ENCODE data around the gene PLA2G4A.

Gene PLA2G4A

DNA sequence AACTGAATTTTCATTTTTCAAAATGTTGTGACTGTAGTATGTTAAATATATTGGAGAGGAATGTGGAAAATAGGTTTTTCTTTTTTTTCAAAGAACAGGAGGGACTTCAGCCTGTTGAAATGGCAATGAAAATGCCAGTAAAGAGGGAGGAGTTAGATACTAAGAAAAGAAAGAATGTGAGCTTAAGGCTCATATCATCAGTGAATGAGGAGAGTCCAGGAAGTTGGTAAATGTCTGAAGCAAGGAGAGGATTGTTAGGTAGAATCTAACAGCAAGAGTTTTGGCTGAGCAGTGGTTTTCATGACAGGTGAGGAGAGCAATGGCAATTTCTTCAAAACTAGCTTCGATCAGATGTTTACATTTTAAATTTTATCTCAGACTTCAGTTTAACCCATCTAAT is 43.0 kb downstream of the PLA2G4A start:
- DNase-seq (ENCODE audit: extremely low read depth, low read depth) = no peak
- TF ChIP-seq CTCF (IDR thresholded peaks at IDR 0.05; ENCODE audit: low read depth, low read length) = no peak

DNA sequence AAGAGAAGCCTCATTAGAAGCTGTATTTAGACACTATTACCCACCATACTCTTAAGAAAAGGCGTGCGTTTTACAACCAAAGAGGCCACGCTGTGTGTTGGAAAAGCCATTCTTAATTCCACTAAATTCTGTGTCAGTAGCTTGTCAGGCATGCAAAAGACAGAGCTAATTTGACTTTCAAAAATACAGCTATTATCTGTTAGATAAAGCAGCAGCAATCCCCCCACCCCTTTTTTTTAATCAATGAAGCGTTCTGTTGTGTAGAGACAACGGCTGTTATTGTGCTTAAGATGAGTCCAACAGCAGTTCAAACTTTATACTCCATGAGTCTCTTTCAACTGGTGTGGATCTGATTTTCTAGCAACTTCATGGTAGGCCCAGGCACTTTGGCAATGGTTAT is 43.5 kb downstream of the PLA2G4A start:
- DNase-seq (ENCODE audit: extremely low read depth, low read depth) = no peak
- TF ChIP-seq CTCF (IDR thresholded peaks at IDR 0.05; ENCODE audit: low read depth, low read length) = no peak

DNA sequence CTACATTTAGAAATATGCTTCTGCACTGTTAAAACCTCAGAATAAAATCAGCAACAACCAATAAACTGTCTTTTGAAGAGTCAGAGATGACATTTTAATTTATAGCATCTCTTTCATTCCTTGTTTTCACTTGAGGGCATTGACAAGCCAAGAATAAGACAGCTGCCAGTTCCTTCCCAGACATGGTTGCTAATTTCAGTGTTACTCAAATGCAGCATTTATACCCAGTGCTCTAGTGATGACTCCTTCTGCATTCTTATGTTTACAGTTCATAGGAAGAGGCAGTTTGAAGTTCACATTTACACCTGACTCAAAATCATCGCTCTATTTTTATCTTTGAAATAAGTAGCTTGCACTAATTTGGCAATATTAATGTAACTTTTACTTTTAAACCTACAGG is 44.9 kb downstream of the PLA2G4A start:
- no peak for DNase-seq (ENCODE audit: extremely low read depth, low read depth)
- no peak for TF ChIP-seq CTCF (IDR thresholded peaks at IDR 0.05; ENCODE audit: low read depth, low read length)

DNA sequence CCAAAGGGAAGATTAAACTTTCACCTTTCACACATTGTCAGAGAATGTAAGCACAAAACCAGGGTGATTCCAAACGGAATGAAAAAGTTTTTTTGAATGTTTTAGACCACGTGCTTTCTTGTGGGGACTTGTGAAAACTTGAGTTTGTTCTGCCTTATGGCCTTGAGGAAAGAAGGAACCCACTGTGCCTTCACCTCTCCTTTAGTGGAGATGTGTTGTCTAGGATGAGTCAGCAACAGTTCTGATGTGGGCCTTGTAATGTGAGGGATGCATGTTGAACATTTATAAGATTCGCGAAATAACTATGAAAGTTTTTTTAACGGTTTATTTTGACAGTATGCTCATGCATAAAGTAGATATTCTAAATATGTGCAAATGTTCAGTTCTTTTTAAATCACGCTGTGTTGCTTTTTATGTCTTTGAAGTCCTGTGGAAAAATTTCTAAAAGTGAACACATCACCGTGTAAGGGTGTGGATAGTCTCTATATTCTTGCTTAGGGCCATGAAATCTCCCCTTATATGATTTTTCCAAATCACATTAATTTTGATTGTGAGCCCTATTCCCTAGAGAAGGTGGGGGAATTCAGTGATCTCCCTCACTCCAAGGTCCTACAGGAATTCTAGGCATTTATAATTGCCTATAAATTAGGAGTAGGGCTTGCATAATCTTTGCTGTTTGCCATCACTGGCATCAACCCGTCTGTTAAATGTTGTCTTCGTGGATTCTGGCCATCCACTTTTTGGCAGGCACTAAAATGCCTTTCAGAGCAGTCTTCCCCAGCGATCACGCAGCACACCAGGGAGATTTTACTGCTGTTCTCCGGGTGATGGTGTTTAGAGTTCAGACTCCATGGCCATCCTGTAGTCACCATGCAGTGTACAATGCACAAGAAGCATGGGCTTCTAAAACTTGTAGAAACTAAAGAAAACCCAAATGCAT is 47.4 kb downstream of the PLA2G4A start:
- TF ChIP-seq CTCF (IDR thresholded peaks at IDR 0.05; ENCODE audit: low read depth, low read length) = no peak
- no peak for DNase-seq (ENCODE audit: extremely low read depth, low read depth)

DNA sequence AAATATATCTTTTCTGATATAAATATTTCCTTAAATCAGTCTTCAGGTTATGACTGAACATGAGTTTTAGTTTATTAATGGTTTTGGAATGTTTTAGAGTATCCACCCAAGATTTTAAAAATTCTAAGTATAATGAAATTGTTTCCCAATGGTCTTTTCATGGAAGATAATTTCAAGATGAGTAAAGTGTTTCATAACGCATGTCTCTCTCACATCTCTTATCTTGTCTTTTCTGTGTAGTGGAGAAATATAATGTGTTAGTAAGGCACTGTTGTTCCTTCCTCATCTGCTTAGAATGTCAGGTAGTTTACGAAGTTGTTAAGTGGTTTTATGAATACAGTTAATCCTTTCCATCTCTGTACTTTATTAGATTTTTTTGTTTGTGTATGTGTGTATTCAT is 49.6 kb downstream of the PLA2G4A start:
- DNase-seq (ENCODE audit: extremely low read depth, low read depth) = no peak
- no peak for TF ChIP-seq CTCF (IDR thresholded peaks at IDR 0.05; ENCODE audit: low read depth, low read length)

- no peak for TF ChIP-seq CTCF (IDR thresholded peaks at IDR 0.05; ENCODE audit: low read depth, low read length)
- DNase-seq (ENCODE audit: extremely low read depth, low read depth) = no peak
These were observed 52.2 kb downstream of the PLA2G4A start for GRCh38 chr1:186880982-186881381.

GRCh38 chr1:186882372-186883134 is 53.8 kb downstream of the PLA2G4A start:
- TF ChIP-seq CTCF (IDR thresholded peaks at IDR 0.05; ENCODE audit: low read depth, low read length) = no peak
- no peak for DNase-seq (ENCODE audit: extremely low read depth, low read depth)
